Right lobe of liver (tissue), 4 donors: ENCODE measurements around the gene CCL27.

Experiments
- CTCF ChIP-seq, 4 donors: fragments of 200-600 bp in 3 of 4; fragments of 450-650 bp in 1 of 4; IDR thresholded peaks; one replicate each; pipeline versions ENCODE4 v1.5.1 to v1.8.0; 2016 to 2022; ENCODE audit warnings: antibody characterized with exemption in 4 of 4, mild to moderate bottlenecking in 2 of 4
- POLR2A ChIP-seq: fragments of 450-650 bp; IDR thresholded peaks from one replicate; pipeline ENCODE4 v1.6.1; 2017; ENCODE audit warnings: antibody characterized with exemption, mild to moderate bottlenecking
- donor health status: DM: no; HTN: no; CAD: no.
- donor health status: DM: no; HTN: no; CAD: no.
- donor health status: DM: no; HTN: yes; CAD: no.

DNA sequence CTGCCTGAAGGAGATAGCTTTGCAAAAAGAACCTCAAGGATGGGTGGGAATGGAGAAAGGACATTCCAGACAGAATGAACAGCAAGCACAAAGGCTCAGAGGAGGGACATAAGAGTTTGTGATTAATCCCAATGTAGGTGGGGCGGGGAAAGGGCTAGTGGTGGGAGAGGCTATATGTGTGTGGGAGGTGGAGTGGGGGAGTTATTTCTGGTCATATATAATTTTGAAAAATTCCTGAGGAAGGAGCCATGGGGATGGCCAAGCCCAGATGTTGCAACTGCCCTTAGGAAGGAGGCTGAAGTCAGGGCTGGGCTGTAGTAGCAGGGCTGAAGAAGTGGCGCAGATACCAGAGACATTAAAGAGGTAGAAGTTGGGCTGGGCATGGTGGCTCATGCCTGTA is 13.4 kb upstream of the CCL27 start:
- no peak for TF ChIP-seq CTCF (IDR thresholded peaks at IDR 0.05)
- no peak for TF ChIP-seq POLR2A
